LoVo (cell line): Measurements from ENCODE around the gene ZSCAN20.
"Not testable (repeated sequence)": the region's sequence is repeated elsewhere in the genome, so short reads cannot be mapped to it uniquely, and the experiment has no call there.

Experiments used
- DNase-seq: peaks from one replicate; pipeline ENCODE4 v3.0.0-alpha.2; 2016; ENCODE audit warnings: low spot score

ZSCAN20 gene

DNA sequence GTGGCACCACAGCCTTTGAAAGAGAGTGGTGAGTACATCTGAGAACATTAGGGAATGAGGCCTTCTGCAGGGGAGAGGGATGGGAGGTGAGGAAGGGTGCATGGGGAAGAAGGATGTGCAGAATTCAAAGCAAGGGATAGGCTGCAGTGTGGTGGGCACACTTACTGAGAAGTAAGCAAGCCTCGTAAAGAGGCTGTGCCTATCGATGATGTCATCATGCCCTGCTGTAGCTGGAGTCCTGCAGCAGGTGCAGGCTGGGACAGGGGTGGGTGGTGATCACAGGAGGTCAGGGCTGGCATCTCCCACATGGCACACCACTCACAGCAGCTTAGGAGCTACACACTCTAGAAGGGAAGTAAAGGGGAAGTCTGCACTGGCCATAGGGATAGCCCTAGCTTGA, 16.2 kb downstream of the ZSCAN20 start:
- no peak for DNase-seq

DNA sequence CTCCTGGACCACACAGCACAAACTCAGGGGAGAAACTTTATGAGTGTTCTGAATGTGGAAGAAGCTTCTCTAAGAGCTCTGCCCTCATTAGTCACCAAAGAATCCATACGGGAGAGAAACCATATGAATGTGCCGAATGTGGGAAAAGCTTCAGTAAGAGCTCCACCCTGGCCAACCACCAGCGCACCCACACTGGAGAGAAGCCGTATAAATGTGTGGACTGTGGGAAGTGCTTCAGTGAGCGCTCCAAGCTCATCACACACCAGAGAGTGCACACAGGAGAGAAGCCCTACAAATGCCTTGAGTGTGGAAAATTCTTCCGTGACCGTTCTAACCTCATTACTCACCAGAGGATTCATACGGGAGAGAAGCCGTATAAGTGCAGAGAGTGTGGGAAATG, 22.5 kb downstream of the ZSCAN20 start:
- DNase-seq = no peak

DNA sequence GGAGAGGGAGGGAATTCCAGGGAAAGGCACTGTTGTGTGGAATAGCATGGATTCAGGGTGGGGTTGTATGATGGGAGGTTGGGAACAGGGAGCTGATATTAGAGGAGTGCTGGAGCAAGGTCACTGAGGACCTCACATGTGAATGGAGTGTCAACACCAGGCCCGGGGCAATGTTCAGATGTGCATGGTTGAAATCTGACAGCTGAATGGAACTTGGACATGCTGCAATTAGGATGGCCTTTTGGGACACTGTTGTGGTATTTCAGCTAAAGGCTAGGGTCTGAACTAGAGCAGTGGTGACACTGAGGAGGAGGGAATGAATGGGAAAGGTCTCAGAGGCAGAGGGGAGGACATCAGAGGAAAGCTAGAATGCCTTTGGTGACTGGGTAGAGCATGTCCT, 25.0 kb downstream of the ZSCAN20 start:
- no peak for DNase-seq

DNA sequence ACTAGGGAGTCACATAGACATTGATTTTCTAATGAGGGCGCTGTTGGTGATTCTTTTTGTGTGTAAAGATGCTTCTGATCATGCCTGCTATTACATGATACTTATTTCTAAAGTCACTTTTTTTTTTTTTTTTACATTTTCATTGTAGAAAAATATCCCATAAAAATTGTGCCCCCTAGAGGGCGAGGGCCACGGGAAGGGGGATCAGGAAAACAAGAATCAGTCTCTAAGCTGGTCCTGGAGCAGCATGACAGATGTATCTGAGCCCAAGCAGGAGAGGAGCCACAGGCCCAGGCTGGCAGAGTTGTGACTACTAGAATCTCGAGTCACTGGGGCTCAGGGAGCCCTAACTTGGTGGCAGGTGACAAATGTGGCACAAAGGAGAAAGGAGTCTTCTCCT, 28.1 kb downstream of the ZSCAN20 start:
- DNase-seq = no peak

DNA sequence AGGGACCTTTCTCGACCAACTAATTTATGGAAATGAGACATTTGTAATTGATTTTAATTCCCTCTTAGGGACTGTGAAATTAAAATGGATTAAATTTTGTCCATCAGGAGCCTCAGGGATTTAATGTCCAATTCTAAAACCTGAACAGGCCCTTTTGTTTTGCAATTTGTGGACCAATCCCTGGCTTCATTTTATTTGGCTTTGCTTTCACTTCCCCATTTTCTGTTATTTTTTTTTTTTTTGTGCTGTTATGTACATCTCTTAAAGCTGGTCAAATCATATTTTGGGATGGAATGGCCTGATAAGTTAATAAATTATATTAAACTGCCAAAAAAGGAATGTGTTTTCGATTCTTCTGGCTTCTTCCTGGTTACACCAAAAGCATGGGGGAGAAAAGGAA, 28.9 kb downstream of the ZSCAN20 start:
- DNase-seq = no peak

DNA sequence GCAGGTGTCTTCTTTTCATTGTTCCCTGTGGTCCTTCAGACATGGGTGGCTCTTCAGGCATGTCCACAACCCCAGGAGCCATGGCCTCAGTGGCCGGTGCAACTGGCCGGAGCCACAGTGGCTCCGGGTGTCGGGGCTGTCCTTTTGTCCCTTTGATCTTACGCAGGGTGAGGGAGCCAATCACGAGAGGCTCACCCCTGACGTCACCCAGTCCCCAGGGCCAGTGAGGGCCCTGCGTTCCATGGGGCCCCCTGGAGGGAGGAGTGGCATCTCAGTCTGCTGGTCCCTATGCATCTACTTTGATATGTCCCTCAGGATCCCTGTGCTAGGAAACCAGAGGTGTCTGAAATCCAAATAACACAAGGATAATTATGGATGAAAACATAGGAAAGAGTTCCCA, 29.3 kb downstream of the ZSCAN20 start:
- DNase-seq = no peak

DNA sequence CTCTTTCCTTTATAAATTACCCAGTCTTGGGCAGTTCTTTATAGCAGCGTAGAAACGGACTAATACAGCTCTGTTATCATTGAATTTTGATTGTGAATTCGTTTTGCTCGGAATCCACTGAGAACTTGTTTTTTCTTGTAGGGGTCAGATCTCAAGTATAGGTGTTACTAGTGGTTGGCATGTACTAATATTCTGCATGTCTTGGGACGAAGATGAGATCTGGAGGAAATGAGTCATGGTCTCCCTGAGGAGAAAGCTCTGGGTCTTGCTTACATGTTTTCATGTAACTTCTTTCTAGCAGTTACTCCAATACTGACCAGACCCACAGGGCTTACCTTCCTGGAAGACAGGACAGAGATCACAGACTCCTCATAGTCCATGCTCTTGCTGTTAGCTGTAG, 30.3 kb downstream of the ZSCAN20 start:
- DNase-seq = no peak

DNA sequence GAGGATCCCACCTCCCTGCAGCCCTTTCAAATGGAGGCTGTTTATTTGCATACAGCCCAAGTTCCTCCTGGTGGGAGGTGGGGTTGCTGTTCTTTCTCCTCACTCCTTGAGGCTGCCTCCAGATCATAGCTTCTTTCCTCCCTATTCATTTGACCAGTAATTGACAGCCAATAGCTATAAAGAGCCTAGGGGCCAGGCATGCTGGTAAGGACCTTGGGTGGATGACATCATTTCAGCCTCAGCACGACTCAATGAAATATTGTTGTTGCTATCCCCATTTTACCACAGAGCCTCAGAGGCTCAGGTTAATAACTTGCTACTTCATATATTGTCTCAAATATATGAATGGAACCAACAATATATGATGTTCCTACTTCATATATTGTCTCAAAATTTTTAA, 31.1 kb downstream of the ZSCAN20 start:
- DNase-seq = no peak

DNA sequence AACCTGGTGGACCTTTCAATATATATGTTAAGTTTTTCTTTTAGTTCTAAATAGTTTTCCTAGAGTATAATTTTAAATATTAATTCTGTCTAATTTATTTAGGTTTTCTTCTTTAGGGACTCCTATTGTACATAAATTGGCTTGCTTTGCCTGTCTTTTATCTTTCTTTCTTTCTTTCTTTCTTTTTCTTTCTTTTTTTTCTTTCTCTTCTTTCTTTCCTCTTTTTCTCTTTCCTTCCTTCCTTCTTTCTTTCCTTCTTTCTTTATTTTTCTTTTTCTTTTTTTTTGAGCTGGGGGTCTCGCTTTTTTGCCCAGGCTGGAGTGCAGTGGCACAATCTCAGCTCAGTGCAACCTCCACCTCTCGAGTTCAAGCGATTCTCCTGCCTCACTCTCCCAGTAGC, 35.2 kb downstream of the ZSCAN20 start:
- DNase-seq = no peak

DNA sequence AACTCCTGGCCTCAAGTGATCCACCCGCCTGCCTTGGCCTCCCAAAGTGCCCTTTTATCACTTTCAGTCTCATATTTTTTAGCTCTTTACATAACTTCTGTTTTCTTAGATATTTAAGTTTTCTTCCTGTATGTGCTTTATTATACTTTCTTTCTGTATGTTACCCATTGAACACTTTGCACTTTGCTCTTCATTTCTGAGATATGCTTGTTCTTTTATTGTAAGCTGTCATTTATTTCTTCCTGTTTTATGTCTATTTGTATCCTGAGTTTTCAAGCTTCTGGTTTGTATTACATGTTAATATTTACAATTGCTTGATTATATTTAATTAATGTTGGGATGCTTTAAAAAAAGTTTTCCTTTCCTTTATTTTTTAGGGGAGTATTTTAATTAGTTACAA, 35.7 kb downstream of the ZSCAN20 start:
- DNase-seq = no peak

DNA sequence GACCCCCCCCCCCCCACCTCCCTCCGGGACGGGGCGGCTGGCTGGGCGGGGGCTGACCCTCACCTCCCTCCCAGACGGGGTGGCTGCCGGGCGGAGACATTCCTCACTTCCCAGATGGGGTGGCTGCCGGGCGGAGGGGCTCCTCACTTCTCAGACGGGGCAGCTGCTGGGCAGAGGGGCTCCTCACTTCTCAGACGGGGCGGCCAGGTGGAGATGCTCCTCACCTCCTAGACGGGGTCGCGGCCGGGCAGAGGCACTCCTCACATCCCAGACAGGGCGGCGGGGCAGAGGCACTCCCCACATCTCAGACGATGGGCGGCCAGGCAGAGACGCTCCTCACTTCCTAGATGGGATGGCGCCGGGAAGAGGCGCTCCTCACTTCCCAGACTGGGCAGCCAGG, 36.8 kb downstream of the ZSCAN20 start:
- DNase-seq = not testable (repeated sequence)

DNA sequence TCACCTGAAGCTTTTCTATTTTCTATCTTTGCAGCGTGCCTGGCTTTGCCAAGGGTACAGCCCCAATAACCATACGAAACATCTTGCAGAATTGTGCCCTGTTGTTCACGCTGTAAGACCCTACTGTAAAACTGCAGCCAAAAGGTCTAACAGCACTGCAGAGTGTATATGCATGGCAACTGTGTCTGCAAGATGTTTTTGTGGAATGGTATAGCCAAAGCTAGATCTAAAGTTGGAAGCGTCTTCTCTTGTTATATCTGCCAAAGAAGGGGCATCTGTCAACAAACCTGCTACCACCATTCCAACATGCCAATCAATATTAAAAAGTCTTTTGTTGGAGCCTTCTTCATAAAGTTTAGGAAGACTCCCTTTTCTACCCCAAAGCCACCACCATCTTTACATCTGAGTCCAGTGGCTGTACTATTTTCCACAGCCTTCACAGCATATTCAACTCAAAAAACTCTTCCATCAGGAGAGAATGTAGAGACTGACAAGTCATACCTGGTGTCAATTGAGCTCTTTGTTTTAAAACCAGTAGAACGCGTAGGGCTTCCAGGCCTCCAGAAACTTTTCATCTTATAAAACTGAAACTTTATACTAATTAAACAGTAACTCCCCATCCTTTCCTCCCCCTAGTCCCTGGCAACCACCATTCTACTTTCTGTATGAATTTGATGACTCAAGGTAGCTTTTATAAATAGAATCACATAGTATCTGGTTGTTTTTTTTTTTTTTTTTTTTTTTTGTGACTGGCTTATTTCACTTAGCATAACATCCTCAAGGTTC, 40.0 kb downstream of the ZSCAN20 start:
- no peak for DNase-seq

DNA sequence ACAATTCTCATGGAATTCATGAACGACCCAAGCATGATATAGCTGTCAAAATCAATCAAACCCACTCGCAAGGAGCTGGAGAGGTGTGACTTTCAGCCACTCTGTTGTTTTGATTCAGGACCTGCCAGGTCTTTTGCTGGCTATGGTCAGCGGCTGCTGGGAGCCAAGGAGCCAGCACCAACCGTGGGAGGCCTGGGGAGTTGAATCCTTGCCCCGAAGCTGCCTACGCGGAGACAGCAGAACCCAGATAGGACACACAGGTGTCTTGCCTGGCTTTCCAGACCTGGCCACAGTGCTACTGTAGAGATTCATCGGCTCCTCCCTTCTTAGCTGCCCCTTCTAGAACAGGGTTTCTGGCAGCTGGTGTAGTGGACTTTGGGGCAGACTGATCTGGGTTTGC, 42.7 kb downstream of the ZSCAN20 start:
- no peak for DNase-seq

DNA sequence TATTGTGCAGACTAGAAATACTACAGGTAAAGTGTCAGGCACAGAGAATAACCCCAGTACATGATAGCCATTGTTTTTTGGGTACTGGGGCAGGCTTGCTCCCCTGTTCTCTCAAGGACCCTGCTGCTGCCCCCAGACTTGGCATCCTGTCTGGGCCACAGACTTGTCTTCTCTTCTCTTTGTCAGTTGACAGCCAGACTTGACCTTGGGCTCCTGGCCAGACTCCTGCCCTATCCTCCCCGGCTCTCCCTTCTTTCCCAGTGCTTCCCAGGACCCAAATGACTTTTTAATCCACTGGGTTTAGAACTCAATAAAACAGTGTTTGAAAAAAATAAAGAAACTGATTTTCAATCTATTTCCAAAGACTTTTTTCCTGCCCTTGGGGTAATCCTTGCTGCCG, 43.2 kb downstream of the ZSCAN20 start:
- DNase-seq = no peak

DNA sequence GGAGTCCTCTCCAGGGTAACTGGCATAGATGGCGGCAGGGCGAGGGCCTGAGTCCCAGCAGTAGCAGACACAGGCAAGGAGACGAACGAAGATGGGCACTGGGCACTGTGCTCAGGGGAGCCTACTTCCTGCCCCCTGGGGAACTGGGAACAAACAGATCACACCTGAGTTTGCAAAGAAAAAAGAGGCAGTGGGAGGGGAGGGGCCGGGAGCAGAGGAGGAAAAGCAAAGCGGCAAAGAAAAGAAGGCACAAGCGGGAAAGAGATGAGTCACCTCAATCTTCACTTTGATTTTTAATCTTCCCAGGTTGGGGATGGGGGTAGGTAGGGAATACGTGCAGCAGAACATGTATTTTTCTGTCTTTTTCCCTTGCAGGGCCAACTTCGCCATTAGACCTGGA, 44.0 kb downstream of the ZSCAN20 start:
- DNase-seq = no peak

DNA sequence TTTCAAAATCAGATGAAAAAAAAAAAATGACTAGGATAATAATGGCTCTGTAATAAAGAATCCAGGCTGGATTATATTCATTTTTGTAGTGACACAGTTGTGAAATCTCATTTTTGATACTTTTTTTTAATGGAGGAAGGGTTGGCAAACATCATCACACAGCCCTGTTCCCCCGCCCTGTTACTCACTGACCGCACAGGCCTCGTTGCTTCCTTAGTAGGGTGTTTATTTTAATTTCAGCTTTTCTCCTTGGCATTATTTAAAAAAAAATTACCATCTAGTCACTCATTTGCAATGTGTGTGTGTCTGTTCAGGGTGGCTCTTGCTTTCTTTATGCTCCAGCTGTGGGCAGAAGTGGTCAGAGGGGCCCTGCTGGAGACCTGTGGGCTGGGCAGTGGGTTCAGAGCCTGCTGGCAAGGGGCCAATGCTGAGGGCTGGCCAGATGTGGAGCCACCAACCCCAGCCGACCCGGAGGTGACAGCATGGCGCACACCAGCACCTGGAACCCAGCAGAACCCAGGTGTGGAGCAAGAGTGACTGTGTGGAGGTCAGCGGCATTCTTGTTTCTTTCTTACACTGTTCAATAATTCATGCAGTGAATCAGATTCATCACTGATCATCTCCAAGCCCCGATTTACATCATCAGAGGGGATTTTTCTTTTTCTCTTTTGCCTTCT, 44.6 kb downstream of the ZSCAN20 start:
- DNase-seq = no peak

DNA sequence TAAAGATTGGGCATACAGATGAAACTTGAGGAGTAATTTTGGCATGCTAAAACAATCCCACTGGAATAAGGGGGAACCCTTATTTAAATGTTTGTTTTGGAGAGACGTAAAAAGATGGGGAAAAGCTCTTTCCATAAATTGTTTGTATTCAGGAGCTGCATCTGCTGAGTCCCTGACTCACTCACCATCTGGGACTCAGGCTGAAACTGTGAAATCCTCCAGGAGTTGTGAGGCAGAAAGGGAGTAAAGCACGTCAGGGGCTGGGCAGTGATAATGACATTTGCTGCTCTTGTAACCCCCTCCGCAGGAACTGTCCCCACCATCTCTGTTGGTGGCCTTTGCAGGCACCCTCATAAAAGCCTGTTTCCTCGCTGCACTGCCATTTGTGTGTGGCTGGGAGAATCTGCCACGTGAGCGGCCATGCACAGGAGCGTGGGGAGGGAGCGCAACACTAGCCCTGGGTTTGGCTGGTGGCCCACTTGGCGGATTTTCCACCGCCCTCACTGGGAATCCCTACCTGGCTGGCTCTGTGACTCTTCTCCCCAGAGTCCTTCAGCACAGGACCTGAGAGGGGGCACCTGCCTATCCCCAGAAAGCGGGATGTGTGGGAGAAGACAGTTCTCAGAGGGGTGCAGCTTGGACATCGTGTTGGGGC, 45.3 kb downstream of the ZSCAN20 start:
- no peak for DNase-seq

DNA sequence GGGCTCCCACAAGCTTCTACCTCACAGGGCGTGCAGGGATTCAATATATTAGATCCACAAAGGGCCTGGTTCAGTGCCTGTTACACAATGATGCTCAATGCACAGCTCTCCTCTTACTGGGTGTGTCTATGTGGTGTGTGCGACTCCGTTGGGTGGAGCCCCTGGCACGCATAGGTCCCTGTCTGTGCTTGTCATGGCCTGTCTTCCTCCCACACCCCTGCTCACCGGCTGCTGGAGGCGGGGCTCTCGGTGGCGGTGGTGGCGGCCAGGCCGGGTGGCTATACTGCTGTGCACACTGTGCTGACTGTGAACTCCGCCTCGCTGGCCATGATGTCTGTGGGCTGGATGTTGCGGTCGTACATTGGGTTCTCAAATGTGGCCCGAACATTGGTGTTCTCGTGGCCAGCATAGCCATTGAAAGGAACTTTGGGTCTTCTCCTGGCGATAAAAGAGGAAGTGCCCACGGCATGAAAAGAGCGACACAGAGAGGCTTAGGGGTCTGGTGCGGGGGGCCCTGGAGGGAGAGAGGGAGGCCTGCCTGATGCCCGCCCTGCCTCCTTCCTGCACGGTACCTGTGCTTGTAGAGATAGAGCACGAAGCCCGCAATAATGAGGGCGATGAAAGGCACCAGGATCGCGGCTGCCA, 46.9 kb downstream of the ZSCAN20 start:
- DNase-seq = no peak

DNA sequence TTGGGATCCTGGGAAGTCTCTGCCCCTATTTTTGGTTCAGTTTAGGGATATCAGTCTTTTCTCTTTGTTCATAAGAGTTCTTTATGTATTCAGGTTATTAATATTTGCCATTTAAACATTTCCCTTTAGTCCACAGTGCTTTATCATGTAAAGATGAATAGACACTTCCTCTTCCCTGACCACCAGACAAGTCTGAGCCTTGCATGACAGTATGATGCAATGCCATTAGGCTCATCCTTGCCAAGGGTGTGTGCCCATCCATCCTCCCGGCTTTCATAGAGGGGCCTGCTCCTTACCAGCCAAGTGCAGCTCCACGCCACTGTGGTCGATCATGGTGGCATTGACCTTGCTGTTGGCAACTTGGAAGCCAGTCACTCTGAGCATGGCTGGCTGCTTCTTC, 52.1 kb downstream of the ZSCAN20 start:
- DNase-seq = no peak

DNA sequence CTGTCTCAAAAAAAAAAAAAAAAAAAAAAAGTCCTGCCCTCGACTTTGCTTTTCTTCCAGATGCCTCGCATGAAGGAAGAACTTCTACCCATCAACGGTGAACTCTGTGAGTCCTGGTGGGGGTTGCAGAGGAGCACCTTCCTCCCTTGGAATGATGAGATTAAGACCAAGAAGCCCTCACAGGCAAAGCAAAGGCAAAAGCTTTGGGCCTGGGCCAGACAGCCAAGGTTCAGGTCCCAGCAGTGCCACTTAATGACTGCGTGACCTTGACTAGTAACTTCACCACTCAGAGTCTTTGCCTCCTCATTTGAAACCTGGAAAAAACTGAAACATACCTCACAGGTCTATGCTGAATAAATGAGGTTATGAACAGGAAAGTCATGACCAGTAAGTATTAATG, 55.5 kb downstream of the ZSCAN20 start:
- no peak for DNase-seq

DNA sequence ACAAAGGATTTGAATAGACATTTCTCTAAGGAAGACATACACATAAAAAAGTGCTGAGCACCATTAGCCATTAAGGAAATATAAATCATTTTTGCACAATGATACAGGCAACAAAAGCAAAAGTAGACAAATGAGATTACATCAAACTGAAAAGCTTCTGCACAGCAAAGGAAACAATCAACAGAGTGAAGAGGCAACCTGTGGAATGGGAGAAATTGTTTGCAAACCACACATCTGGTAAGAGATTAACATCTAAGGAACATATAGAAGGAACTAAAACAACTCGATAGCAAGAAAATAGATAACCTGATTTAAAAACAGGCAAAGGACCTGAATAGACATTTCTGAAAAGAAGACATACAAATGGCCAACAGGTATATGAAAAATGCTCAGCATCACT, 57.5 kb downstream of the ZSCAN20 start:
- DNase-seq = no peak

DNA sequence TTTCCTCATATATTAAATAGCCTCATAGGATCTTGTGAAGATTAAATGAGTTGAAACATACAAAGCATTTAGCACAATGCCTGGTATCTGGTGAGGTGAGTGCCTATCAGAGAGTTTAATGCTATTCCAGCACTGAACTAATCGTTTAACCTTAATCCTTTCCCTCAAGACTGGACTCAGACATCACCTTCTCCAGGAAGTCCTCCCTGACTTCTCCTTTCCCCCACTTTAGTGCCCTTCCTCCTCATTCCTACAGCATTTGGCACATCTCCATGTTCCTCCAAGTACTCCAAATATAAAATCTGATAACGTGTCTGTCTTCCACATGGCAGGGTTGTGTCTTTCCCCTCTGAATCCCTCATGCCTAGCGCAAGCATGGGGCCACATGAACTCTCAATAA, 59.8 kb downstream of the ZSCAN20 start:
- DNase-seq = no peak

DNA sequence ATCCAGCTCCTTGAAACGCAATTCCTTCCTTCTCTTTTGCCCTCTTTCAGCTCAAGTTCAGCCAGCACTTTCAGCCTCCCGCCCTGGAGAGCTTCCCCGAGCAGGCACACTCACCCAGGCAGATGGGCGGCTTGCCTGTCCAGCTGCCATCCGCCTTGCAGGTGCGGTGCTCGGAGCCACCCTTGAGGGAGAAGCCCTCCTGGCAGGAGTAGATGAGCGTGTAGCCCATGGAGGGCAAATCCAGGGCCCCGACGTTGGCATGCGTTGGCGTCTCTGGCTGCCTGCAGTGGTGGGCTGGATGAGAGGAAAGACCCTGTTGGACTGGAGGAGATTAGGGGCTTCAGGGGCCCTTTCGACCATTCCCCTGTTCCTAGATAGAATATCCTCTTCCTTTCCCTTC, 60.5 kb downstream of the ZSCAN20 start:
- no peak for DNase-seq
